Caco-2 (cell line): ENCODE results near the gene RDH11. TPM values are rescaled to one million over a fixed set of nuclear protein-coding genes. Genes with fewer than 3 reads are reported as not detected.

ENCODE experiments used
- BruUV-seq: library from RNA; stranded (reverse); fragments of 400-500 nt; replicated peaks from 2 replicates; lab custom pipeline; 2021; lab: Mats Ljungman, UMichigan
- CTCF ChIA-PET: fragments of 300-600 bp; sonication (Branson Sonifier 250); formaldehyde crosslinking; loops from one replicate; lab custom pipeline; 2022; ENCODE audit warnings: antibody characterized with exemption; lab: Charles Lee
- POLR2A ChIA-PET: fragments of 300-600 bp; sonication (Branson Sonifier 250); formaldehyde crosslinking; loops from one replicate; lab custom pipeline; 2022; ENCODE audit warnings: antibody characterized with exemption; lab: Charles Lee
- DNase-seq, 2 experiments: peaks; one replicate each; pipeline versions ENCODE4 v3.0.0 to v3.0.0-alpha.2; 2020 to 2022
- H3K27me3 ChIP-seq: replicated peaks from 2 replicates; pipeline ENCODE4 v1.6.0; 2011; ENCODE audit warnings: low read length; ENCODE audit not compliant: control insufficient read depth, insufficient read depth
- H3K36me3 ChIP-seq: 2 replicates; pipeline ENCODE4 v1.5.1; 2011; ENCODE audit warnings: low read length; ENCODE audit not compliant: control insufficient read depth, insufficient read depth
- H3K4me1 ChIP-seq: fragments of 250-450 bp; sonication (Bioruptor Pico); 2 replicates; pipeline ENCODE4 v1.5.1; 2020; ENCODE audit warnings: mild to moderate bottlenecking
- H3K4me3 ChIP-seq: 2 replicates; pipeline ENCODE4 v1.5.1; 2011; ENCODE audit warnings: low read depth, mild to moderate bottlenecking, control low read depth, low read length
- H3K9me3 ChIP-seq: fragments of 250-450 bp; sonication (Bioruptor Pico); 2 replicates; pipeline ENCODE4 v1.5.1; 2020; ENCODE audit warnings: mild to moderate bottlenecking, moderate library complexity
- H3K27ac Mint-ChIP-seq: one replicate; pipeline ENCODE4 v1.8.0; 2022; ENCODE audit warnings: mixed read lengths; ENCODE audit not compliant: unreplicated experiment
- H3K27me3 Mint-ChIP-seq: one replicate; pipeline ENCODE4 v1.8.0; 2022; ENCODE audit warnings: mixed read lengths; ENCODE audit not compliant: insufficient read depth, unreplicated experiment
- H3K36me3 Mint-ChIP-seq: one replicate; pipeline ENCODE4 v1.8.0; 2022; ENCODE audit warnings: mild to moderate bottlenecking, mixed read lengths; ENCODE audit not compliant: insufficient read depth, unreplicated experiment
- H3K4me1 Mint-ChIP-seq: one replicate; pipeline ENCODE4 v1.8.0; 2022; ENCODE audit warnings: low read depth, mixed read lengths; ENCODE audit not compliant: unreplicated experiment
- H3K4me3 Mint-ChIP-seq: one replicate; pipeline ENCODE4 v1.8.0; 2022; ENCODE audit warnings: mild to moderate bottlenecking, moderate library complexity, mixed read lengths; ENCODE audit not compliant: unreplicated experiment
- H3K9me3 Mint-ChIP-seq: one replicate; pipeline ENCODE4 v1.8.0; 2022; ENCODE audit warnings: mixed read lengths; ENCODE audit not compliant: unreplicated experiment
- CTCF ChIP-seq, 2 experiments: fragments of 200-600 bp in 1 of 2; IDR thresholded peaks; 1 replicate in 1 of 2; 2 replicates in 1 of 2; pipeline versions ENCODE4 v1.5.1 to v1.8.0; 2011 to 2022; ENCODE audit warnings: antibody characterized with exemption in 1 of 2, control low read depth in 1 of 2, inconsistent platforms in 1 of 2, low read depth in 1 of 2, low read length in 1 of 2, mild to moderate bottlenecking in 1 of 2, moderate library complexity in 1 of 2; ENCODE audit not compliant: insufficient read depth in 1 of 2, severe bottlenecking in 1 of 2, unreplicated experiment in 1 of 2
- intact Hi-C: fragments of 100-400 bp; cut with micrococcal nuclease; formaldehyde crosslinking; loops from one replicate; pipeline ENCODE4 v1.10.0; 2022; ENCODE audit not compliant: unreplicated experiment
- total RNA-seq: library from RNA; stranded (reverse); gene quantifications from 2 replicates; pipeline ENCODE4 v1.2.3, GENCODE V29; 2022

RDH11 gene
- total RNA-seq, 1 experiment from 2014 or later = 83.1 TPM

GRCh38 chr14:67641902-67642749 is 53.4 kb downstream of the RDH11 start:
- ChIA-PET POLR2A (no interaction called here), CTCF (no interaction called here)
- intact Hi-C loops = no loop called here

GRCh38 chr14:67641480-67641879 is 54.1 kb downstream of the RDH11 start:
- peaks cover 22% of the 10 kb centered on the region for H3K36me3 Mint-ChIP-seq
- no peak for DNase-seq
- no peaks in the 10 kb centered on the region for H3K9me3 Mint-ChIP-seq
- no peak for TF ChIP-seq CTCF (IDR thresholded peaks at IDR 0.05; ENCODE audit: insufficient read depth in 1 of 2, low read depth in 1 of 2, low read length in 1 of 2, severe bottlenecking in 1 of 2, unreplicated experiment in 1 of 2)
- BruUV-seq = no TSS peak
- intact Hi-C loops = no loop called here
- POLR2A ChIA-PET = no interaction called here
- no peaks in the 10 kb centered on the region for H3K4me1 Mint-ChIP-seq
- Histone ChIP-seq H3K27me3 (no peaks in the 10 kb centered on the region), H3K36me3 (peaks cover 2% of the 10 kb centered on the region; the same call in 1 of the 2 replicates), H3K4me1 (0 out of 2 replicates have a peak, but pooled peaks cover 3% of the 10 kb centered on the region), H3K9me3 (no peaks in the 10 kb centered on the region), H3K4me3 (no peak overlapping the region)
- H3K27ac Mint-ChIP-seq = no peak overlapping the region
- no peaks in the 10 kb centered on the region for H3K27me3 Mint-ChIP-seq
- CTCF ChIA-PET = no interaction called here
- no peak overlapping the region for H3K4me3 Mint-ChIP-seq

More at GRCh38 chr14:67641902-67642749, 53.4 kb downstream of the RDH11 start:
- no peak for TF ChIP-seq CTCF (IDR thresholded peaks at IDR 0.05; ENCODE audit: insufficient read depth in 1 of 2, low read depth in 1 of 2, low read length in 1 of 2, severe bottlenecking in 1 of 2, unreplicated experiment in 1 of 2)
- H3K36me3 ChIP-seq = peaks cover 2% of the 10 kb centered on the region; the same call in 1 of the 2 replicates
- no peaks in the 10 kb centered on the region for H3K9me3 Mint-ChIP-seq
- H3K4me3 ChIP-seq = no peak overlapping the region
- H3K36me3 Mint-ChIP-seq = peaks cover 27% of the 10 kb centered on the region
- H3K4me1 ChIP-seq = 0 out of 2 replicates have a peak, but pooled peaks cover 3% of the 10 kb centered on the region
- DNase-seq = no peak
- H3K27me3 ChIP-seq = no peaks in the 10 kb centered on the region
- no TSS peak for BruUV-seq
- no peaks in the 10 kb centered on the region for H3K27me3 Mint-ChIP-seq
- no peak overlapping the region for H3K4me3 Mint-ChIP-seq
- no peaks in the 10 kb centered on the region for H3K4me1 Mint-ChIP-seq
- no peak overlapping the region for H3K27ac Mint-ChIP-seq
- no peaks in the 10 kb centered on the region for H3K9me3 ChIP-seq

- no peaks in the 10 kb centered on the region for H3K9me3 Mint-ChIP-seq
These were observed 56.9 kb downstream of the RDH11 start for GRCh38 chr14:67638642-67639041.

More at GRCh38 chr14:67638642-67639041, 56.9 kb downstream of the RDH11 start:
- intact Hi-C loops = no loop called here
- BruUV-seq = no TSS peak
- DNase-seq = no peak
- Histone ChIP-seq H3K4me1 (no peaks in the 10 kb centered on the region), H3K36me3 (no peaks in the 10 kb centered on the region), H3K27me3 (no peaks in the 10 kb centered on the region), H3K4me3 (no peak overlapping the region), H3K9me3 (no peaks in the 10 kb centered on the region)
- Mint-ChIP-seq H3K36me3 (peaks cover 6% of the 10 kb centered on the region), H3K4me3 (no peak overlapping the region), H3K4me1 (no peaks in the 10 kb centered on the region), H3K27ac (no peak overlapping the region), H3K27me3 (no peaks in the 10 kb centered on the region)
- CTCF ChIA-PET = no interaction called here
- POLR2A ChIA-PET = no interaction called here
- TF ChIP-seq CTCF (IDR thresholded peaks at IDR 0.05; ENCODE audit: insufficient read depth in 1 of 2, low read depth in 1 of 2, low read length in 1 of 2, severe bottlenecking in 1 of 2, unreplicated experiment in 1 of 2) = no peak
